Measurements from ENCODE around the gene MAP2K3.

Gene MAP2K3

GRCh38 chr17:21277332-21277731 is 7.2 kb upstream of the MAP2K3 start:
- no peak overlapping the region for H3K4me3 ChIP-seq (ENCODE audit: control insufficient read depth, low read depth, low read length)
- TF ChIP-seq CTCF (conservative IDR thresholded peaks at IDR 0.05; ENCODE audit: control insufficient read depth, insufficient read depth, low read depth, low read length), result no peak
- DNase-seq (ENCODE audit: low read depth), result no peak

GRCh38 chr17:21278450-21279197 is 5.9 kb upstream of the MAP2K3 start:
- no peak overlapping the region for H3K4me3 ChIP-seq (ENCODE audit: control insufficient read depth, low read depth, low read length)
- no peak for TF ChIP-seq CTCF (conservative IDR thresholded peaks at IDR 0.05; ENCODE audit: control insufficient read depth, insufficient read depth, low read depth, low read length)
- no peak for DNase-seq (ENCODE audit: low read depth)

GRCh38 chr17:21279198-21279535 is 5.3 kb upstream of the MAP2K3 start:
- no peak for DNase-seq (ENCODE audit: low read depth)
- no peak for TF ChIP-seq CTCF (conservative IDR thresholded peaks at IDR 0.05; ENCODE audit: control insufficient read depth, insufficient read depth, low read depth, low read length)
- H3K4me3 ChIP-seq (ENCODE audit: control insufficient read depth, low read depth, low read length), result no peak overlapping the region

GRCh38 chr17:21279582-21279981 is 4.9 kb upstream of the MAP2K3 start:
- DNase-seq (ENCODE audit: low read depth), result no peak
- H3K4me3 ChIP-seq (ENCODE audit: control insufficient read depth, low read depth, low read length), result no peak overlapping the region
- TF ChIP-seq CTCF (conservative IDR thresholded peaks at IDR 0.05; ENCODE audit: control insufficient read depth, insufficient read depth, low read depth, low read length), result no peak

GRCh38 chr17:21280081-21280518 is 4.4 kb upstream of the MAP2K3 start:
- H3K4me3 ChIP-seq (ENCODE audit: control insufficient read depth, low read depth, low read length), result no peak overlapping the region
- peak; percentile 95 for TF ChIP-seq CTCF (conservative IDR thresholded peaks at IDR 0.05; ENCODE audit: control insufficient read depth, insufficient read depth, low read depth, low read length)
- DNase-seq (ENCODE audit: low read depth), result peak; percentile 72

GRCh38 chr17:21282231-21282630 is 2.3 kb upstream of the MAP2K3 start:
- no peak overlapping the region for H3K4me3 ChIP-seq (ENCODE audit: control insufficient read depth, low read depth, low read length)
- TF ChIP-seq CTCF (conservative IDR thresholded peaks at IDR 0.05; ENCODE audit: control insufficient read depth, insufficient read depth, low read depth, low read length), result no peak
- peak; percentile 98 for DNase-seq (ENCODE audit: low read depth)

Data from fibroblast of mammary gland (primary cell).